ENCODE data around the gene AMBP.
"Not testable (repeated sequence)": the region's sequence is repeated elsewhere in the genome, so short reads cannot be mapped to it uniquely, and the experiment has no call there.

The AMBP gene

GRCh38 chr9:114090798-114091197 is 12.7 kb upstream of the AMBP start:
- no peak for DNase-seq

- no peak for DNase-seq
Observed at GRCh38 chr9:114089206-114089840, 11.2 kb upstream of the AMBP start.

GRCh38 chr9:114088571-114089170 is 10.6 kb upstream of the AMBP start:
- DNase-seq = no peak

GRCh38 chr9:114087721-114088120 is 9.6 kb upstream of the AMBP start:
- no peak for DNase-seq

GRCh38 chr9:114086607-114087006 is 8.5 kb upstream of the AMBP start:
- DNase-seq = no peak

GRCh38 chr9:114086009-114086408 is 7.9 kb upstream of the AMBP start:
- no peak for DNase-seq

- DNase-seq = no peak
Observed at GRCh38 chr9:114085387-114085789, 7.3 kb upstream of the AMBP start.

GRCh38 chr9:114084282-114085073 is 6.4 kb upstream of the AMBP start:
- DNase-seq = no peak

- no peak for DNase-seq
Observed at GRCh38 chr9:114083666-114084065, 5.6 kb upstream of the AMBP start.

- DNase-seq = not testable (repeated sequence)
Observed at GRCh38 chr9:114082763-114083412, 4.8 kb upstream of the AMBP start.

GRCh38 chr9:114082017-114082762 is 4.1 kb upstream of the AMBP start:
- peak; percentile 93 for DNase-seq

- no peak for DNase-seq
Observed at GRCh38 chr9:114081441-114082016, 3.4 kb upstream of the AMBP start.

GRCh38 chr9:114080773-114081440 is 2.8 kb upstream of the AMBP start:
- no peak for DNase-seq

GRCh38 chr9:114080195-114080772 is 2.2 kb upstream of the AMBP start:
- no peak for DNase-seq

GRCh38 chr9:114078781-114079156 is 669 bp upstream of the AMBP start:
- DNase-seq = no peak

GRCh38 chr9:114077162-114077837 is 800 bp downstream of the AMBP start:
- DNase-seq = no peak

GRCh38 chr9:114076237-114077161 is 1.6 kb downstream of the AMBP start:
- no peak for DNase-seq

- no peak for DNase-seq
Observed at GRCh38 chr9:114075602-114076001, 2.5 kb downstream of the AMBP start.

- no peak for DNase-seq
Observed at GRCh38 chr9:114072184-114073140, 5.6 kb downstream of the AMBP start.
